ENCODE data around the gene DET1. TPM values are rescaled to one million over a fixed set of nuclear protein-coding genes. Genes with fewer than 3 reads are reported as not detected.

Gene DET1
- 3.8 and 4.9 TPM in 2 replicates for total RNA-seq

GRCh38 chr15:88546248-88547129 is at the start of gene DET1:
TSS of gene DET1 (minus strand) at chr15:88546681. CDS start at chr15:88531705, 14,976 bp downstream.

GRCh38 chr15:88467073-88467934 is 79.2 kb downstream of the DET1 start, which contains the start of the genes MRPL46 and MRPS11:
TSS of gene MRPL46 (minus strand) at chr15:88467388. CDS start at chr15:88467377, 11 bp downstream.
TSS of gene MRPS11 (plus strand) at chr15:88467708. CDS start at chr15:88467718, 10 bp downstream.

Other genes with a start within 250 kb of the DET1 start
- gene MRPL46, start 79.3 kb downstream of the DET1 start, total RNA-seq: 8.3 and 9.9 TPM in 2 replicates
- 46.6 and 48.1 TPM in 2 replicates for gene MRPS11, start 79.0 kb downstream of the DET1 start, total RNA-seq
- gene AEN, start 74.7 kb upstream of the DET1 start, total RNA-seq: 30.3 and 37.5 TPM in 2 replicates
- 5.0 and 10.5 TPM in 2 replicates for gene ISG20, start 92.3 kb upstream of the DET1 start, total RNA-seq